Neural crest cell (in vitro differentiated cells): ENCODE measurements around the gene MVB12B. TPM values are rescaled to one million over a fixed set of nuclear protein-coding genes. Genes with fewer than 3 reads are reported as not detected.

Experiments used
- DNase-seq: peaks from one replicate; pipeline ENCODE4 v3.0.0; 2021; ENCODE audit warnings: low read depth, mixed read lengths, low spot score
- H3K27ac Mint-ChIP-seq: one replicate; pipeline ENCODE4 v1.8.0; 2021; ENCODE audit warnings: mild to moderate bottlenecking, mixed read lengths; ENCODE audit not compliant: unreplicated experiment
- H3K27me3 Mint-ChIP-seq: 2 replicates; pipeline ENCODE4 v1.8.0; 2021; ENCODE audit warnings: low read depth, mild to moderate bottlenecking, mixed read lengths
- H3K36me3 Mint-ChIP-seq: 2 replicates; pipeline ENCODE4 v1.8.0; 2021; ENCODE audit warnings: low read depth, mild to moderate bottlenecking, mixed read lengths
- H3K4me1 Mint-ChIP-seq: 2 replicates; pipeline ENCODE4 v1.8.0; 2021; ENCODE audit warnings: mixed read lengths
- H3K4me3 Mint-ChIP-seq: one replicate; pipeline ENCODE4 v1.8.0; 2021; ENCODE audit warnings: mild to moderate bottlenecking, mixed read lengths
- H3K9me3 Mint-ChIP-seq: 2 replicates; pipeline ENCODE4 v1.8.0; 2021; ENCODE audit warnings: mixed read lengths
- total RNA-seq: library from RNA; stranded (reverse); gene quantifications from 2 replicates; pipeline ENCODE4 v1.2.1, GENCODE V29; 2021
- TF ChIP-seq, protein P1 (sequence below): fragments of 200-600 bp; sonication (generic); conservative IDR thresholded peaks from 2 replicates; pipeline ENCODE4 v1.5.0; 2021; ENCODE audit warnings: antibody characterized with exemption, mild to moderate bottlenecking

MVB12B gene
- total RNA-seq, 1 donor from 2014 or later = 68.1 TPM

DNA sequence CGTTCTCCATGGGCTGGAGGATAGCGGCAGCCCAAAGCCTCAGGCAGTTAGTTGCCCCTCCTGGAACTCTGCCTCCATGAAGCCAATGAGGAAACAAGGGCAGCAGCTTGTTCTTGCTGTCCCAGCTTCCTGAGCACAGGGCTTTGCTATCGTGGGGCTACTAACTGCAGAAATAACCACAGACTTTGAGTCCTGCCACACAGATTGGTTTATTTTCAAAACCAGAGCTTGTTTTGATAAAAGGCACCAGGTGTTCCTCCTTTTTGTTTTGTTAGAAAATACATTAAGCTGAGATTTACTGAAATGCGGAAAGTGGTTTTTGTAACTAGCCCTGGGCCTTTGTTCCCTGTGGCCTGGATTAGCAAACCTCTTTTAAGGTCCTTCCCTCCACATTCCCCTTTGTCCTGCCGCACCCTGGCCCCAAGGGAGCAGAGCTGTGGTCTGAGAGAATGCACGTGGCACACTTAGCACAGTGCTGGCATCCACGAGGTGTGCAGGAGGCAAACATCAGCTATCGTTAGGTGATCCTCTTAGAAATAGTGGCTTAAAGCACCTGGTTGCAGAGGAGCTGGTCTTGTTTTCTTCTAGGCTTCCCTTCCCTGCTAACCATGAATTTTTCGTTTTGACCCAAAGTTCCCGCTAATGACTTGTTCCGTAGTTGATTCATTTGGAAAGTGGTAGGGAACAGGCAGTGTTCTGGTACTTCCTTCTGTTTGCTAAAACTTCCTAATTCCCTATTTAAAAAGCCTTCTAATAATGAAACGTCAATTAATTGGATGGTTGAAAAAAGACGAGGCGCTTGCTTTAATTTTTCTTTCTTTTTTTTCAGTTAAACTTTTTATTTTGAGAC is 21.5 kb downstream of the MVB12B start:
- TF ChIP-seq, protein P1, sequence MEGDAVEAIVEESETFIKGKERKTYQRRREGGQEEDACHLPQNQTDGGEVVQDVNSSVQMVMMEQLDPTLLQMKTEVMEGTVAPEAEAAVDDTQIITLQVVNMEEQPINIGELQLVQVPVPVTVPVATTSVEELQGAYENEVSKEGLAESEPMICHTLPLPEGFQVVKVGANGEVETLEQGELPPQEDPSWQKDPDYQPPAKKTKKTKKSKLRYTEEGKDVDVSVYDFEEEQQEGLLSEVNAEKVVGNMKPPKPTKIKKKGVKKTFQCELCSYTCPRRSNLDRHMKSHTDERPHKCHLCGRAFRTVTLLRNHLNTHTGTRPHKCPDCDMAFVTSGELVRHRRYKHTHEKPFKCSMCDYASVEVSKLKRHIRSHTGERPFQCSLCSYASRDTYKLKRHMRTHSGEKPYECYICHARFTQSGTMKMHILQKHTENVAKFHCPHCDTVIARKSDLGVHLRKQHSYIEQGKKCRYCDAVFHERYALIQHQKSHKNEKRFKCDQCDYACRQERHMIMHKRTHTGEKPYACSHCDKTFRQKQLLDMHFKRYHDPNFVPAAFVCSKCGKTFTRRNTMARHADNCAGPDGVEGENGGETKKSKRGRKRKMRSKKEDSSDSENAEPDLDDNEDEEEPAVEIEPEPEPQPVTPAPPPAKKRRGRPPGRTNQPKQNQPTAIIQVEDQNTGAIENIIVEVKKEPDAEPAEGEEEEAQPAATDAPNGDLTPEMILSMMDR = no peak
- H3K36me3 Mint-ChIP-seq = peaks cover 47% of the 10 kb centered on the region
- no peaks in the 10 kb centered on the region for H3K27me3 Mint-ChIP-seq
- DNase-seq = no peak
- H3K4me3 Mint-ChIP-seq = peak overlapping the region; percentile 44
- H3K4me1 Mint-ChIP-seq = peaks cover 45% of the 10 kb centered on the region
- peaks cover 5% of the 10 kb centered on the region for H3K9me3 Mint-ChIP-seq
- peak overlapping the region; percentile 96 for H3K27ac Mint-ChIP-seq

DNA sequence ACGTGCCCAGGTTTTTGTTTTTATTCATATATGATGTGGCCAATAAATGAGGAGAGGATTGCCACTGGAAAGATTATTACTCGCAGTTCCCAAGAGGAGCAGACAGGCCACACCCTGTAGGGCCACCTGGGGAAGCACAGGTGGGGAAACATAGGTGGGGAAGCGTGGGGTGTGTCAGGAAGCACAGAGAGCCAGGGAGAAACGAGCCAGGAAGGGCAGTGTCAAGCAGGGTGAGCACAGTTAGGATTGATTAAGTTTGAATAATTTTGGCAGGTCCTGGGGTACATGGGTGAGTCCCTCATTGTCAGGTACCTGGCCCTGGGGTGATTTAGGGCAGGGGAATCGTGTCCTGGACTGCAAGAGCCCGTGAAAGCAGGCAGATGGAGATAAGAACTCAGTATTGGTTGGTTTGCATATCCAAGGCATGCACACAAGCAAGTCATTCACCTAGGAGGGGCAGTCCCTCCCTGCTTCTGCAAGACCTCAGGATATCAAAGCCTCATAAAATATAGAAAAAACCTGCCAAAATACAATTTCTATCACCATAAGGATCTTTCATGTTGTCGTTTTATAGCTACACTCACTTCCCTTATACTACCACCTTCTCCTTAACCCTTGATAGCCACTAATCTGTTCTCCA is 22.4 kb downstream of the MVB12B start:
- peaks cover 5% of the 10 kb centered on the region for H3K9me3 Mint-ChIP-seq
- no peak overlapping the region for H3K27ac Mint-ChIP-seq
- H3K36me3 Mint-ChIP-seq = peaks cover 47% of the 10 kb centered on the region
- no peak for DNase-seq
- TF ChIP-seq, protein P1 = no peak
- peaks cover 42% of the 10 kb centered on the region for H3K4me1 Mint-ChIP-seq
- H3K27me3 Mint-ChIP-seq = no peaks in the 10 kb centered on the region
- no peak overlapping the region for H3K4me3 Mint-ChIP-seq

DNA sequence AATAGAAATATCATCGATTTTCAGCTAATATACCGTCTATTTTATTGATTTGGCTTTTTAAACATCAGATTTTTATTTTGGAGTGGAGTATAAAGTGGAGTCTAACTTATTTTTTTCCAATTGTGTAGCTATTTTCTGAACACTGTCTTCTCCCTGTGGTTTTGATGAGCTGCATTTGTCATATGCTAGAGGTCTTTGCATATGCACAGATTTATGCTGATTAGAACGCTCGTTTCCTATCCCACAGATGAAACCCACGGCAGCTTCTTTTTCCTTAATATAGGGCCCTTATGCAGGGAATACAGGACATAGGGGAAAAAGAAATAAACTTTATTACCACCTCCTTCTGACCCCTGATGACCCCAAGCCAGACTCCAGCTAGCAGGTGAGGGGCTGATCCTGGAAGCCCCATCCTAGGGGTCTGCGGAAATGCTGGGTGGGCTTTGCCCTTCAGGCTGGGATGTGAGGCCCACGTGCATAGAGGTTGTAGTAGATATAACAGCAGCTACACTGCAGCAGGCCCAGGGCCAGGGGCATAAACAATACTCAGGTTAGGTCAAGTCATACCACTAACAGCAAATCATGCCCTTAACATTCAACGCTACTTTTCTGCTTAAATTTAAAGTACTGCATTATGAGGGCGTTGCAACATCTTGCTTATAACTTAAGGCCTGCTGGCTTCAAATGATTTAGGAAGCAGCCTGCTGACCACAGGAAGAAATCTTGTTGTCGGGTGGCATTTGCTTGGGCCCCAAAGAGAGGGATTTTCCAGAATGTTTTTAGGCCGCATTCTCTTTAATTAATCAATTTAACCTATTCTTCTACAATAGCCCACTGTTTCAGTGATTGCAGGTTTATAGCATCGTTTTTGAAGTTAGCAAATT is 28.5 kb downstream of the MVB12B start:
- peaks cover 37% of the 10 kb centered on the region for H3K36me3 Mint-ChIP-seq
- H3K4me3 Mint-ChIP-seq = no peak overlapping the region
- peaks cover 9% of the 10 kb centered on the region for H3K9me3 Mint-ChIP-seq
- DNase-seq = no peak
- no peaks in the 10 kb centered on the region for H3K27me3 Mint-ChIP-seq
- peaks cover 9% of the 10 kb centered on the region for H3K4me1 Mint-ChIP-seq
- no peak overlapping the region for H3K27ac Mint-ChIP-seq
- TF ChIP-seq, protein P1 = no peak

DNA sequence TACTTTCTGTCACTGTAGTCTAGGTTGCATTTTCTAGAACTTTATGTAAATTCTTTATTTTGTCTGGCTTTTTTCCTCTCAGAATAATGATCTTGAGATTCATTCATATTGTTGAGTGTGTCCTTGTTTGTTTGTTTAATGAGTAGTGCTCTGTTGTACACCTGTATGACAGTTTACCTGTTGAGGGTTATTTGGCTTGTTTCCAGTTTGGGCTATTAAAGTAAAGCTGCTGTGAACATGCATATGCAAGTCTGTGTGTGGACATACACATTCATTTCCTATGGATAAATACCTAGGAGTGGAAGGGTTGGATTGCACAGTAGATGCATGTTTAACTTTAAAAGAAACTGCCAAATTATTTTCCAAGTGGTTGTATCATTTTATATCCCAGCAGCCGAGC is 30.4 kb downstream of the MVB12B start:
- peaks cover 44% of the 10 kb centered on the region for H3K36me3 Mint-ChIP-seq
- TF ChIP-seq, protein P1 = no peak
- peaks cover 17% of the 10 kb centered on the region for H3K9me3 Mint-ChIP-seq
- no peak for DNase-seq
- H3K27me3 Mint-ChIP-seq = no peaks in the 10 kb centered on the region
- H3K4me3 Mint-ChIP-seq = no peak overlapping the region
- H3K27ac Mint-ChIP-seq = no peak overlapping the region
- peaks cover 9% of the 10 kb centered on the region for H3K4me1 Mint-ChIP-seq

DNA sequence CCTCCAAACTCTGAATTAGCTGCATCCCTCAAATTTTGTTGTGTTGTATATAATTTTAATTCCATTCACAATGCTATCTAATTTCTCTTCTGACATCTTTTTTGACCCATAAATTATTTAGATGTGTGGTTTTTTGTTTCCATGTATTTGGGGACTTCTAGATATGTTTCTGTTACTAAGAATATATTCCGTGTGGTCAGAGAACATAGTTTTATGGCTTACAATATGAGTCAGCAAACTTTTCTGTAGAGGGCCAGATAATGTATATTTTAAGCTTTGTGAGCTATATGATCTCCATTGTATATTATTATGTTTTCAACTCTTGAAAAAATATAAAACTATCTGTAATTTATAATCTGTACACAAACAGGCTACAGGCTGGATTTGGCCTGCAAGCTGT is 33.4 kb downstream of the MVB12B start:
- H3K36me3 Mint-ChIP-seq = peaks cover 61% of the 10 kb centered on the region
- peaks cover 4% of the 10 kb centered on the region for H3K4me1 Mint-ChIP-seq
- TF ChIP-seq, protein P1 = no peak
- no peak for DNase-seq
- no peaks in the 10 kb centered on the region for H3K27me3 Mint-ChIP-seq
- H3K4me3 Mint-ChIP-seq = no peak overlapping the region
- H3K27ac Mint-ChIP-seq = no peak overlapping the region
- H3K9me3 Mint-ChIP-seq = peaks cover 20% of the 10 kb centered on the region
